ENCODE measurements around the gene MICALL1. TPM values are rescaled to one million over a fixed set of nuclear protein-coding genes. Genes with fewer than 3 reads are reported as not detected.
A peak's percentile ranks its signal among the peaks of the same experiment; 100 is the strongest.

MICALL1 gene
- total and polyA plus RNA-seq, 7 donors, result 8.4 to 109 (median 23.9) TPM

GRCh38 chr22:37925330-37925729 lies 19.2 kb downstream of the MICALL1 start:
- Histone ChIP-seq H3K27ac (peak overlapping the region in 3 of 4 donors; percentile 58 to 97 (median 84)), H3K4me3 (no peak overlapping the region), H3K9me3 (no peaks in the 10 kb centered on the region), H3K4me1 (peaks cover 0 to 65% (median 49%) of the 10 kb centered on the region in 4 donors), H3K36me3 (peaks cover 52 to 99% (median 80%) of the 10 kb centered on the region in 4 donors), H3K27me3 (no peaks in the 10 kb centered on the region)
- TF ChIP-seq POLR2AphosphoS5 (IDR thresholded peaks at IDR 0.05) (no peak), POLR2A (IDR thresholded peaks at IDR 0.05) (no peak), EP300 (IDR thresholded peaks at IDR 0.05) (no peak), CTCF (IDR thresholded peaks at IDR 0.05) (no peak)
- intact Hi-C loops (cut with DNase I), result no loop called here
- DNase-seq, result no peak
- WGBS, 2 donors, result 72 to 75% methylated on average over 3 of the region's 3 CpGs

DNA sequence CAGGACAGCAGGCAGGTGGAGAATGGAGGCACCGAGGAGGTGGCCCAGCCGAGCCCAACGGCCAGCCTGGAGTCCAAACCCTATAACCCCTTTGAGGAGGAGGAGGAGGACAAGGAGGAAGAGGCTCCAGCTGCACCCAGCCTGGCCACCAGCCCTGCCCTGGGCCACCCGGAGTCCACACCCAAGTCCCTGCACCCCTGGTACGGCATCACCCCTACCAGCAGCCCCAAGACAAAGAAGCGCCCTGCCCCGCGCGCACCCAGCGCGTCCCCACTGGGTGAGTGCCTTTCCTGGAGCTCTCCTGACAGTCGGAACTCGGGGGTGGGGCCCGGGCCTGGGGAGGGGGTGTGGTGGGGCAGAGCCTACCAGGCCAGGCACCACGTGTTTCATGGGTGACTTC lies 19.7 kb downstream of the MICALL1 start:
- no peak for DNase-seq
- H3K27me3 ChIP-seq, result no peaks in the 10 kb centered on the region
- H3K27ac ChIP-seq, result peak overlapping the region; percentile 20 to 97 (median 71)
- H3K9me3 ChIP-seq, result no peaks in the 10 kb centered on the region
- 91 to 94% methylated on average over 15 of the region's 15 CpGs for WGBS, 2 donors
- intact Hi-C loops (cut with DNase I), result no loop called here
- TF ChIP-seq POLR2AphosphoS5 (IDR thresholded peaks at IDR 0.05), result no peak
- no peak for TF ChIP-seq EP300 (IDR thresholded peaks at IDR 0.05)
- TF ChIP-seq CTCF (IDR thresholded peaks at IDR 0.05), result no peak
- no peak for TF ChIP-seq POLR2A (IDR thresholded peaks at IDR 0.05)
- H3K36me3 ChIP-seq, result peaks cover 52 to 99% (median 79%) of the 10 kb centered on the region in 4 donors
- no peak overlapping the region for H3K4me3 ChIP-seq
- peaks cover 0 to 69% (median 53%) of the 10 kb centered on the region in 4 donors for H3K4me1 ChIP-seq

- DNase-seq, result no peak
- intact Hi-C loops (cut with DNase I), result no loop called here
- WGBS, 2 donors, result 93 to 94% methylated on average over 7 of the region's 7 CpGs
- peaks cover 52 to 99% (median 73%) of the 10 kb centered on the region in 4 donors for H3K36me3 ChIP-seq
- no peak overlapping the region for H3K4me3 ChIP-seq
- H3K27ac ChIP-seq, result peak overlapping the region; percentile 27 to 97 (median 71)
- H3K9me3 ChIP-seq, result no peaks in the 10 kb centered on the region
- H3K4me1 ChIP-seq, result peaks cover 0 to 66% (median 54%) of the 10 kb centered on the region in 4 donors
- TF ChIP-seq POLR2A (IDR thresholded peaks at IDR 0.05) (no peak), CTCF (IDR thresholded peaks at IDR 0.05) (no peak), EP300 (IDR thresholded peaks at IDR 0.05) (no peak), POLR2AphosphoS5 (IDR thresholded peaks at IDR 0.05) (no peak)
- no peaks in the 10 kb centered on the region for H3K27me3 ChIP-seq
Observed at GRCh38 chr22:37926358-37926757, 20.3 kb downstream of the MICALL1 start.

DNA sequence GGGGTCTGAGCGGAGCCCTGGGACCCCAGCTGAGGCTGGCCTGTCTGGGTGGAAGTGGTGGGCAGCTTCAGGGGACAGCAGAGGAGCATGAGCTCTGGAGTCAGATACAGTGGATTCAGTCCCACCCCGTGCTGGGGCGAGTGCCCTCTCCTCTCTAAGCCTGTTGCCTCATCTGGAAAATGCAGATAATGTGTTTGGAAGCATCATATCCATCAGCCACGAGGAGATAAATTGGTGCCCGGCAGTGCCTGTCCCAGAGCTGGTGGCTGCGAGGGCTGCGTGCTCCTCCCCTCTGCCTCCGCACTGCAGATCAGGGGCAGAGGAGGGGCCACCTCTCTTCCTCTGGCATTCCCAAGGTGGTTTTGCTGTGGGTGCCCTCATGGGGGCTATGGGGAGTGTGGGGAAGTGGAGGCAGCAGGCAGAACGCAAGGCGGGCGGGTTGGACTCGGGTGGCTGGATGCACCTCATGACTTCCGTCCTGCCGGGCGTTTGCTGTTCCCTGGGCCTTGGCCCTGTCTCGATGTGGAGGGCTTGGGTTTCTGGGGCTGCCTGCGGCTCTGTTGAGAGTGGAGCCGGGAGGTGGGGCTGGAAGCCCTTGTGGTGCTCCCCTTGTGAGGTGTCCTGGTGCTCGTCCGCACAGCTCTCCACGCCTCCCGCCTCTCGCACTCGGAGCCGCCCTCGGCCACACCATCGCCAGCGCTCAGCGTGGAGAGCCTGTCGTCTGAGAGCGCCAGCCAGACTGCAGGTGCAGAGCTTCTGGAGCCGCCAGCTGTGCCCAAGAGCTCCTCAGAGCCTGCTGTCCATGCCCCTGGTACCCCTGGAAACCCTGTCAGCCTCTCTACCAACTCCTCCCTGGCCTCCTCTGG lies 20.9 kb downstream of the MICALL1 start:
- no peak overlapping the region for H3K4me3 ChIP-seq
- peak overlapping the region; percentile 27 to 97 (median 71) for H3K27ac ChIP-seq
- peaks cover 56 to 99% (median 71%) of the 10 kb centered on the region in 4 donors for H3K36me3 ChIP-seq
- WGBS, 2 donors, result 94 to 96% methylated on average over 32 of the region's 32 CpGs
- TF ChIP-seq POLR2AphosphoS5 (IDR thresholded peaks at IDR 0.05) (no peak), POLR2A (IDR thresholded peaks at IDR 0.05) (no peak), EP300 (IDR thresholded peaks at IDR 0.05) (no peak), CTCF (IDR thresholded peaks at IDR 0.05) (no peak)
- no peak for DNase-seq
- H3K9me3 ChIP-seq, result no peaks in the 10 kb centered on the region
- H3K27me3 ChIP-seq, result no peaks in the 10 kb centered on the region
- H3K4me1 ChIP-seq, result peaks cover 0 to 65% (median 51%) of the 10 kb centered on the region in 4 donors
- intact Hi-C loops (cut with DNase I), result no loop called here

Measured in sigmoid colon (tissue), 7 donors.